Mucosa of stomach (tissue), 1 donor: ENCODE data around the gene LZTS3.

Experiments used
- H3K27me3 ChIP-seq: one replicate; pipeline ENCODE4 v1.7.0; 2013; ENCODE audit warnings: mild to moderate bottlenecking, low read length; ENCODE audit not compliant: control insufficient read depth, insufficient read depth
- H3K36me3 ChIP-seq: one replicate; pipeline ENCODE4 v1.7.0; 2013; ENCODE audit warnings: low read length; ENCODE audit not compliant: control insufficient read depth, insufficient read depth
- H3K4me1 ChIP-seq: one replicate; pipeline ENCODE4 v1.7.0; 2013; ENCODE audit warnings: mild to moderate bottlenecking, low read length; ENCODE audit not compliant: control insufficient read depth, insufficient read depth
- H3K4me3 ChIP-seq: one replicate; pipeline ENCODE4 v1.7.0; 2013; ENCODE audit warnings: low read length
- H3K9ac ChIP-seq: one replicate; pipeline ENCODE4 v1.7.0; 2013; ENCODE audit warnings: mild to moderate bottlenecking, low read length, moderate library complexity
- H3K9me3 ChIP-seq: one replicate; pipeline ENCODE4 v1.7.0; 2013; ENCODE audit warnings: mild to moderate bottlenecking, low read length, moderate library complexity; ENCODE audit not compliant: control insufficient read depth
- donor health status: Pancreatic carcinoma.

Gene LZTS3

GRCh38 chr20:3203315-3204123, 30.2 kb upstream of the LZTS3 start:
- Histone ChIP-seq H3K9ac (peak overlapping the region; percentile 80), H3K4me1 (peaks cover 7% of the 10 kb centered on the region), H3K9me3 (no peaks in the 10 kb centered on the region), H3K27me3 (no peaks in the 10 kb centered on the region), H3K4me3 (peak overlapping the region; percentile 89), H3K36me3 (peaks cover 3% of the 10 kb centered on the region)

DNA sequence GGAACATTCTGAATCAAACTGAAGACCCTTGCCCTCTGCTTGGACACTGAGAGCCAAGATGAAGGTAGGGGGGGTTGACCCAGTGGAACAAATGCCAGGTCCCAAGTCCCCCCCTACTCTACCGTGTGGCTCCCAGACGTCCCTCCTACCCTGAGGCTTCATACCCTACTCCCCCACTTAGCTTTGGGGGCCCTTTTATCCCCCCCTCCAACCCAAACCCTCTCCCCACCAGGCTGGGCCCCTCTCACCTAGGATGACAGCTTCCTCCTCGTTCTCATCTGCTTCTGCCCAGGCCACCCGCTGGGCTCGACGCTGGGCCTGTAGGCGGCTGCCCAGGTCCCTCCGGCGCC, 29.6 kb upstream of the LZTS3 start:
- Histone ChIP-seq H3K27me3 (no peaks in the 10 kb centered on the region), H3K9me3 (no peaks in the 10 kb centered on the region), H3K9ac (peak overlapping the region; percentile 80), H3K4me1 (peaks cover 7% of the 10 kb centered on the region), H3K36me3 (peaks cover 3% of the 10 kb centered on the region), H3K4me3 (peak overlapping the region; percentile 89)

DNA sequence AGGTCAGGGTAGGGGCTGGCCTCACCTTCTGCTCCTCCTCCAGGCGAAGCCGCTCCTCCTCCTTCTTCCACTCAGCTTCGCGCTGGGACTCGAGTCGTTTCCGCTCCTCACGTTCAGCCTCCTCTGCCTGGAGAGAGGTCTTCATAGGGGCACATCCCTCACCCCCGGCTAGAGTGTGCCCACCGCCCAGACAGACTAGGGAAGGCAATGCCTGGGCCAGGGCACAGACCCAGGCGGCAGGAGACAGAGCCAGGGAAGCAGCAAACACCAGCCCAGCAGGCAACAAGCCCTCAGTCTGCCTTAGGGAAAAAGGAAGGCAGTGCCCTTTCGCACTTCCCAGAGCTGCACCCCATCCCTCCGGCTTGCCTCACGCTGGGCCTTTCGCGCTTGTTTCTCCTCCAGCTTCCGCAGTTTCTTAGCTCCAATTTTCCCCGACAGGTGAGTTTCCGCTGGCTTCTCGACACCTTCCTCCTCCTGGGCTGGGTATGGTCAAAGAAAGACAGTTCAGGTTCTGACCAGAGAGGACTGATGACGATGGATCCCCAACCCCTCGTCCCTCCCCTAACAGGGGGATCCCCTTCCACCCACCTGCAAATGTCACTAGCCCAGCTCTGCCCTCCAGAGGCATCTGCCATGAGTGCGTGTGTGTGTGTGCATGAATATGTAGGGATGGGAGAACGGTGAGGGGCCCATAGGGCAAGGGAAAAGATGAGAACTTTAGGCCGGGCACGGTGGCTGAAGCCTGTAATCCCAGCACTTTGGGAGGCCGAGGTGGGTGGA, 26.8 kb upstream of the LZTS3 start:
- Histone ChIP-seq H3K9ac (no peak overlapping the region), H3K36me3 (peaks cover 6% of the 10 kb centered on the region), H3K27me3 (no peaks in the 10 kb centered on the region), H3K4me1 (peaks cover 7% of the 10 kb centered on the region), H3K9me3 (no peaks in the 10 kb centered on the region), H3K4me3 (no peak overlapping the region)

GRCh38 chr20:3199206-3199605, 25.9 kb upstream of the LZTS3 start:
- Histone ChIP-seq H3K27me3 (no peaks in the 10 kb centered on the region), H3K9ac (no peak overlapping the region), H3K36me3 (peaks cover 7% of the 10 kb centered on the region)

DNA sequence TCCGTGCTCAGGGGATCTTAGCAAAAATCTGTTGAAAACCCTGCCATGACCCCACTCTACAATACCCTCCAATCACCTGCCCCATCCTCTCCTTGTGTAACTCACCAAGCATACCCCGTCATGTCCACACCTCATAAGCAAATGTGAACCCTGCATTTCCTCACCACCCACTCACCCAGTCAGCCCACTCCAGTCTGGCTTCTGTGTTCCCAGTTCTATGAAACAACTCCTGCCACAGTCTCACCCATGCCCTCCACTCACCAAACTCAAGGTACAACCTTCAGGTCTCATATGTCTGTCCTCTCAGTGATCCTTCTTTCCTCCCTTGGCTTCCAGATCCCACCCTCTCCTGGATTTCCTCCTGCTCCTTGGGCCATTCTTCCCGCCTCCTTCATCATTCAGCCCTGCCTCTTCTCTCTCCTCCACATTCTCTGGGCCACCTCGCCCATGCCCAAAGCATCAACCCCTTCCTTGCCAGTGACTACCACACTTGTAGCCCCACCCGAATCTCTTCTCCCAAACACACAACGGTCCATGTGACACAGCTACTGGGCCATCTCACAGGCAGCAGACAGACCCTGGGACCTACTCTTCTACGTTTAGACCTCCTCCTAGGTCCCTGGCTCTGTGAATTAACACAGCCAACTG, 22.4 kb upstream of the LZTS3 start:
- no peaks in the 10 kb centered on the region for H3K4me1 ChIP-seq
- H3K4me3 ChIP-seq = no peak overlapping the region
- H3K27me3 ChIP-seq = no peaks in the 10 kb centered on the region
- no peaks in the 10 kb centered on the region for H3K9me3 ChIP-seq
- no peak overlapping the region for H3K9ac ChIP-seq
- H3K36me3 ChIP-seq = peaks cover 25% of the 10 kb centered on the region

More at GRCh38 chr20:3199206-3199605, 25.9 kb upstream of the LZTS3 start:
- no peaks in the 10 kb centered on the region for H3K9me3 ChIP-seq
- no peak overlapping the region for H3K4me3 ChIP-seq
- peaks cover 7% of the 10 kb centered on the region for H3K4me1 ChIP-seq

- H3K4me3 ChIP-seq = no peak overlapping the region
- peaks cover 24% of the 10 kb centered on the region for H3K36me3 ChIP-seq
- no peaks in the 10 kb centered on the region for H3K4me1 ChIP-seq
- H3K27me3 ChIP-seq = no peaks in the 10 kb centered on the region
- H3K9me3 ChIP-seq = no peaks in the 10 kb centered on the region
- no peak overlapping the region for H3K9ac ChIP-seq
Observed at GRCh38 chr20:3194617-3195280, 21.4 kb upstream of the LZTS3 start.

- no peaks in the 10 kb centered on the region for H3K9me3 ChIP-seq
- H3K9ac ChIP-seq = no peak overlapping the region
- peaks cover 29% of the 10 kb centered on the region for H3K36me3 ChIP-seq
- H3K4me1 ChIP-seq = no peaks in the 10 kb centered on the region
- no peak overlapping the region for H3K4me3 ChIP-seq
- no peaks in the 10 kb centered on the region for H3K27me3 ChIP-seq
Observed at GRCh38 chr20:3193806-3194616, 20.7 kb upstream of the LZTS3 start.

GRCh38 chr20:3192226-3193015, 19.1 kb upstream of the LZTS3 start:
- Histone ChIP-seq H3K9ac (no peak overlapping the region), H3K9me3 (no peaks in the 10 kb centered on the region), H3K4me3 (no peak overlapping the region), H3K4me1 (no peaks in the 10 kb centered on the region), H3K36me3 (peaks cover 29% of the 10 kb centered on the region), H3K27me3 (no peaks in the 10 kb centered on the region)

DNA sequence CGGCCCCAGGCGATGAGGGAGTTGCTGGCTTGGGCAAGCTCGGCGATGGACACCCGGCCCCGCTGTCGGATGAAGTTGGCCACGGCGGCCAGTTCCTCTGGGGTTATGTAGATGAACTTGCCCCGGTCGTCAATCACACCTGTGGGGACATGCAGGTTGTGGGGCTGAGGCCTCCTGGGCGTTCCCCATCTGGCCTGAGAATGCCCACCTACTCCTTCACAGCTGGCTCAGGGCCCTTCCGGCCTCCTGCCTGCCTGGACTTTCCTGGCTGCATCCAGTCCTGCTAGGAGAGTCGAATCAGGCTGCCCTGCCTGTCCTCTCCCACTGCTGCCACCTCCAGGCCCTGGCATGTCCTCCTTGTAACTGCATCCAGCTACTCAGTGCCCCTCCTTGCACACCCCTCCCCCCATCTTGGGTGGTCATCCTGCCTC, 17.3 kb upstream of the LZTS3 start:
- Histone ChIP-seq H3K9ac (no peak overlapping the region), H3K4me3 (no peak overlapping the region), H3K27me3 (no peaks in the 10 kb centered on the region), H3K36me3 (peaks cover 29% of the 10 kb centered on the region), H3K4me1 (no peaks in the 10 kb centered on the region), H3K9me3 (no peaks in the 10 kb centered on the region)

DNA sequence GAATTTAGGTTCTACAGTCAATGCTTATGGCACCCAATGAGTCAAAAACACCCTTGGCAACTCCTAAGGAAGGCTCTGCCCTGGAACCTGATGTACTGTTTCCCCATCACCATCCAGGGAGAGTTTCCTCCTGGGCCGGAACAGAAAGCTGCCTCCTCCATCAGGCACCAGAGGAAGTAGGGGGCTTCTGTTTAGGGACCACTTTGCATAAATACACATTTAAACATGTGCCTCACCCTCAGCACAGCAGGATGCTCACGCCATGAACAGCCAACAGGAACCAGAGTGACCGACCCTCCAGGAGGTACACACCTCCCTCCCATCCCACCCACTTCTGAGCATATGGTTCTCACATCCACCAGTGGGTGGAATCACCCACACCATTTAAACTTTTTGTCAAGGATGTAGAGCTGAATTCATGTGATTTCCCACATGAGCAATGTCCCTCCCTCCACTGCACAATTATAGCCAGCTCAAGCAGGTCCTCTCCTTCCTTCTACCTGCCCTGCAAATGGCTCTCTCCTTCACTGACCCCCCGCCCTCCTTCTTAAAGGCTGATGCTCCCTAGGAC, 16.3 kb upstream of the LZTS3 start:
- no peaks in the 10 kb centered on the region for H3K4me1 ChIP-seq
- no peaks in the 10 kb centered on the region for H3K27me3 ChIP-seq
- no peaks in the 10 kb centered on the region for H3K9me3 ChIP-seq
- no peak overlapping the region for H3K9ac ChIP-seq
- no peak overlapping the region for H3K4me3 ChIP-seq
- peaks cover 25% of the 10 kb centered on the region for H3K36me3 ChIP-seq
